ENCODE measurements around the gene PM20D1.

DNA sequence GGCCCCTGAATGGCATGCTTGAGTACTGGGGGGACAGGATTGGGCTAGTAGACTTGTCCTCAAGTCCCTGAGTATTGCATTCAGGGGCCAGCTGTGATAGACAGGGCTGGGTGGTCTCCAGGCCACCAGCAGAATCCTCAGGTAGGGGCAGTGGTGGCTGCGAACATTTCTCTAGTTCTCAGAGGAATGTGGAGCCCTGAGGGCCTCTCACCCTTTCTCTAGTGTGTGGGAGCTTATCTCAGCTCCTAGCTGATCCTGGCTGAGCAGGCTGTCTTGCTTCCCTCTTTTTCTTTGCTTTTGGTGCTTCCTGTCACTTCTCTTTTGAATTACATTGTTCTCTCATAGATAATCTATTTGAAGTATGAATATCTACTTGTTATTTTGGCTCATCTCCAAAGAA is 30.0 kb upstream of the PM20D1 start:
- TF ChIP-seq, protein P1, sequence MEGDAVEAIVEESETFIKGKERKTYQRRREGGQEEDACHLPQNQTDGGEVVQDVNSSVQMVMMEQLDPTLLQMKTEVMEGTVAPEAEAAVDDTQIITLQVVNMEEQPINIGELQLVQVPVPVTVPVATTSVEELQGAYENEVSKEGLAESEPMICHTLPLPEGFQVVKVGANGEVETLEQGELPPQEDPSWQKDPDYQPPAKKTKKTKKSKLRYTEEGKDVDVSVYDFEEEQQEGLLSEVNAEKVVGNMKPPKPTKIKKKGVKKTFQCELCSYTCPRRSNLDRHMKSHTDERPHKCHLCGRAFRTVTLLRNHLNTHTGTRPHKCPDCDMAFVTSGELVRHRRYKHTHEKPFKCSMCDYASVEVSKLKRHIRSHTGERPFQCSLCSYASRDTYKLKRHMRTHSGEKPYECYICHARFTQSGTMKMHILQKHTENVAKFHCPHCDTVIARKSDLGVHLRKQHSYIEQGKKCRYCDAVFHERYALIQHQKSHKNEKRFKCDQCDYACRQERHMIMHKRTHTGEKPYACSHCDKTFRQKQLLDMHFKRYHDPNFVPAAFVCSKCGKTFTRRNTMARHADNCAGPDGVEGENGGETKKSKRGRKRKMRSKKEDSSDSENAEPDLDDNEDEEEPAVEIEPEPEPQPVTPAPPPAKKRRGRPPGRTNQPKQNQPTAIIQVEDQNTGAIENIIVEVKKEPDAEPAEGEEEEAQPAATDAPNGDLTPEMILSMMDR (IDR thresholded peaks at IDR 0.05): no peak
- TF ChIP-seq POLR2A (IDR thresholded peaks at IDR 0.05) (no peak), POLR2AphosphoS5 (IDR thresholded peaks at IDR 0.05) (no peak)
